ENCODE data around the gene NRXN3. TPM values are rescaled to one million over a fixed set of nuclear protein-coding genes. Genes with fewer than 3 reads are reported as not detected.

The NRXN3 gene
- total RNA-seq, 4 donors from 2014 or later = 0.19 to 1.4 (median 0.40) TPM

- DNase-seq (ENCODE audit: low spot score) = no peak
- TF ChIP-seq CTCF (IDR thresholded peaks at IDR 0.05) = no peak
- ATAC-seq (ENCODE audit: low FRiP score) = no peak
Observed at GRCh38 chr14:78638926-78639325, 468.8 kb downstream of the NRXN3 start.

GRCh38 chr14:78644824-78645559, 474.8 kb downstream of the NRXN3 start:
- no peak for TF ChIP-seq CTCF (IDR thresholded peaks at IDR 0.05)
- ATAC-seq (ENCODE audit: low FRiP score) = no peak

GRCh38 chr14:78652727-78653126, 482.6 kb downstream of the NRXN3 start:
- ATAC-seq (ENCODE audit: low FRiP score) (no peak), DNase-seq (ENCODE audit: low spot score) (no peak)
- no peak for TF ChIP-seq CTCF (IDR thresholded peaks at IDR 0.05)

More at GRCh38 chr14:78644824-78645559, 474.8 kb downstream of the NRXN3 start:
- DNase-seq (ENCODE audit: low spot score) = no peak

DNA sequence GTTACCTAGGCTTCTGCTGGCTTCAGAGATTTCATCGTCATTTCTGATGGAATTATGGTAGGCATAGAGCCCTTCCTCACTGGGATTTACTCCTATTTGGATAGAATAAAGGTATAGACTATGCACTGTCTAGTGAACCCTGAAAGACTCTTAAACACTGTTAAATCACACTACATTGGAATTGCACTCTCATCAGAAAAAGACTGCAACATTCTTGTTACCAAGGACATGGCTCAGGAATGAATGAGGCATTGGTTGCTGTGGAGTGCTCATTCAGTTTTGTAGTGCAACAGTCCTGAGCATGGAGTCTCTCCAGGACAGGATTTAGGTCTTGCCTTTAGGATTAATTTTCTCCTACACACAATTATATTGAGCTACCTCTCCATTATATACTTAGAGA, 483.0 kb downstream of the NRXN3 start:
- no peak for TF ChIP-seq CTCF (IDR thresholded peaks at IDR 0.05)
- ATAC-seq (ENCODE audit: low FRiP score) (no peak), DNase-seq (ENCODE audit: low spot score) (no peak)

DNA sequence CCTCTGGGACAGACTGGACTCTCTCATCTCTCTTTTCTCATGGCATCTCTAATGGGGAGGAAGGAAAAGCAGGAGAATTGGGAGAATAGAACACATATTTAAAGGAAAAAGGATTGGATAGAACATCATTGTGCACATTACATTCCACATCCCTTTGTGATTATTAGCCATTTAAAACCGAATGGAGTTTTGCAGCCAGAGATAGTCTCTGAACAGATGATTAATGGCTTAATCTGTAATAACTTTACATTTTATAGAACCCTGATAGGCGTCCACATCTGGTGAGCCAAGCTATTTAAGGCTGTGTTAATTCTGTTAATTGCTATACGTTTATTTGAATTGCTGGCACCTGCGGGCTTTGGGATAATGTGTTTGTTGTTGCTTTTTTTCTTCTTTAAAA, 487.3 kb downstream of the NRXN3 start:
- DNase-seq (ENCODE audit: low spot score) (no peak), ATAC-seq (ENCODE audit: low FRiP score) (no peak)
- TF ChIP-seq CTCF (IDR thresholded peaks at IDR 0.05) = no peak

DNA sequence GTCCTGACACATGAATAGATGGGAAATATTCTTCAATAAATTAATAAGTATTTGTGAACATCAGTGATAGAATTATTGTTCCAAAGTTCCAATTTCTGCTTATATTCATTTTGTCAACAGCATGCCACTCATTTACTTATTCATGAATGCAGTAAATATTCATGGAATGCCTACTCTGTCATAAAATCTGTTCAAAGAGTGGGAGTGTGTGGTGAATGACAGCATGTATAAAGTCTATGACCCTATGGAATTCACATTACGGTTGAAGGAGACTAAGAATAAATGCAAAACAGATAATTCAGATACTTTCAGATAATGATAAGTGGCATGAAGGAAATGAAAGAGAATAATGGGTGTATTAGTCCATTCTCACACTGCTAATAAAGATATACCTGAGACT, 494.7 kb downstream of the NRXN3 start:
- ATAC-seq (ENCODE audit: low FRiP score) (no peak), DNase-seq (ENCODE audit: low spot score) (no peak)

More for the DNA sequence above, 494.7 kb downstream of the NRXN3 start:
- TF ChIP-seq CTCF (IDR thresholded peaks at IDR 0.05) = no peak

Data from omental fat pad (tissue), 4 donors.